Amniotic stem cell (primary cell): ENCODE data around the gene ZFYVE21.
"Not testable (repeated sequence)": the region's sequence is repeated elsewhere in the genome, so short reads cannot be mapped to it uniquely, and the experiment has no call there.

Source experiments
- DNase-seq: peaks from one replicate; lab custom pipeline; 2025; lab: John Stamatoyannopoulos, UW

ZFYVE21 gene

DNA sequence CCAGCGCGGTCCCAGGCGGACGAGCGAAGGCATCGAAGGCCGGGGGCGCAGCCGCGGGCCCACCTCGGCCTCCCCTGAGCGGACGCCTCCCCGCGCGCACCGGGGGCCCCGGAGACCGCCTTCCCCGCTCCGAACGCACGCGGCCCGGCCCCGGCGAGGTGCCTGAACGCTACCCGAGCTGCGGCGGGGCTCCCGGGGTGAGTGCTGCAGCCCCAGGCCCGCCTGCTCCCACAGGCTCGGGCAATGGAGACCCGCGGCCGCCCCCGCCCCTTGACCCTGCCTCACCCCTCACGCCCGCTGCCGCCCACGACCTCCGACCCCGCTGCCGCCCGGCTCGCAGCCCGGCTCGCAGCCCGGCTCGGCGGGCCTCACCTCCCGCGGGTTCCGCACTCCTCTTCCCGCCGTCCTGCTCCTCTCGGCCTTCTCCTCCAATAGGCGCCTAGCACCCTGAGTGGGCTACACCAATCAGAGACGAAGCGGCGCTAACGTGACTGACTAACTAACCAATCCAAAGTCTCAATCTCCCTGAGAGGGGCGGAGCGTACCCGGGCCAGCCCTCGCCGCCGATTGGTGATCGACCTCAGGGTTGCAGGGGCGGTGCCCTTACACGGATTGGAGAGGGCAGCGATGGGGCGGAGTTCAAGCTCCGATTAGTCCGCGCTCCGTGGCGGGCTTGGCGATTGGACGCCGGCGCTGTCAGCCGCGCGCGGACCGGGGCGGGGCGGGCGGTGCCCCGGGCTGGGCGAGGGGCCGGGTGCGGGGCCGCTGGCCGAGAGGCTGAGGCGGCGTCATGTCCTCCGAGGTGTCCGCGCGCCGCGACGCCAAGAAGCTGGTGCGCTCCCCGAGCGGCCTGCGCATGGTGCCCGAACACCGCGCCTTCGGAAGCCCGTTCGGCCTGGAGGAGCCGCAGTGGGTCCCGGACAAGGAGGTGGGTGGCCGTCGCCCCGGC, at the start of gene ZFYVE21, which contains the start of gene XRCC3:
Gene ZFYVE21, plus strand, starts transcription at position 759 of the 949 bp plus-strand sequence. Its CDS starts 32 bp downstream, at position 791.
Gene XRCC3, minus strand, starts transcription at position 400 of the 949 bp plus-strand sequence. CDS start 4,364 bp downstream, outside the sequence.
- peak; percentile 99 for DNase-seq

- no peak for DNase-seq
These were observed 47.9 kb upstream of the ZFYVE21 start for GRCh38 chr14:103667671-103668070.

DNA sequence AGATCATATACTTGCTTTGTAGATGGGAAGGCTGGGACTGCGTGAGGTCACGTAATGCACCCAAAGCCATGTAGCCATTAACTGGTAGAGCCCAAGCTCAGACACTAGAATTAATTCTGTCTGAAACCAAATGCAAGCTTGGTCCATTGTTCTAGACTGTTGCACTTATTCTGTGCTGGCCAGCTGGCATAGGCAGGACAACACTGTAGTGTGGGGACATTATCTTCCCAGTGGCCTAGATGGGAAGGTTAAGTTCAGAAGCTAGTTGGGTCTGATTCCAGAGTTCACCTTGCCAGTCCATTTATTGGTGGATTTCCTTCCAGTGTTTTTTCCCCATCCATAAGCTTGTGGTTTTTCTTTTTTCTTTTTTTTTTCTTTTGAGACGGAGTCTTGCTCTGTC, 47.5 kb upstream of the ZFYVE21 start:
- DNase-seq, result no peak

GRCh38 chr14:103669370-103669769, 46.2 kb upstream of the ZFYVE21 start:
- no peak for DNase-seq

DNA sequence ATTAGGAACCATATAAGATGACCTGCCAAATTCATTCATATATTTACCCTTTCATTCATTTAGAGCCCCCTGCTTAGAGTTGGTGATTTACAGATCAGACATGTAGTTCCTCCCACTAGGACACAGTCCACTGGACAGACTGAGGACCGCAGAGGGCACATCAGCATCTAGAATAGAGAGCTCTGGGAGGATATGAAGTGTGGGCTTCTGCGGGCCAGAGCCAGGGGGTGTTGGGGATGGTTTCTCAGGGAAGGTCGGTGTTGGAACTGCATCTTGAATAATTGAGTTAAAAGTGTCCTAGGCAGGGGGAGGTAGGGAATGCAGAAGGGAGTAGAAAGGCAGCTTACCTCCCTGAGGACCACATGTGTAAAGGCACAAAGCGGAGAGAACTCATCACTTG, 43.7 kb upstream of the ZFYVE21 start:
- DNase-seq, result no peak

DNA sequence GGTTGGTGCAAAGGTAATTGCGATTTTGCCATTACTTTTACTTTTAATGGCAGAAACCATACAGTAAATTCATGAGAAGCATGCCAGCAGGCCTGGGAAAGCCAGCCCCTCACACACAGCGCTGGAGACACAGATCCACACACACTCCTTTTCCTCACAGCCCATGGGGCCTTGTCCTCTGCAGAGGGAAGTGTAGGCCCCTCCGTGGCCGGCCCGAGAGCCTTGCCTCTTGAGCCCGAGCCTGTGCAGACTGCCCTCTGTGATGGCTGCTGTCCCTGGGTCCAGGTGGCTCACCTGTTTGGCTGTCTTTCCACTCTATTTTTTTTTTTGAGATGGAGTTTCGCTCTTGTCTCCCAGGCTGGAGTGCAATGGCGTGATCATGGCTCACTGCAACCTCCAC, 39.7 kb upstream of the ZFYVE21 start:
- no peak for DNase-seq

- DNase-seq, result no peak
These were observed 38.5 kb upstream of the ZFYVE21 start for GRCh38 chr14:103676881-103677675.

DNA sequence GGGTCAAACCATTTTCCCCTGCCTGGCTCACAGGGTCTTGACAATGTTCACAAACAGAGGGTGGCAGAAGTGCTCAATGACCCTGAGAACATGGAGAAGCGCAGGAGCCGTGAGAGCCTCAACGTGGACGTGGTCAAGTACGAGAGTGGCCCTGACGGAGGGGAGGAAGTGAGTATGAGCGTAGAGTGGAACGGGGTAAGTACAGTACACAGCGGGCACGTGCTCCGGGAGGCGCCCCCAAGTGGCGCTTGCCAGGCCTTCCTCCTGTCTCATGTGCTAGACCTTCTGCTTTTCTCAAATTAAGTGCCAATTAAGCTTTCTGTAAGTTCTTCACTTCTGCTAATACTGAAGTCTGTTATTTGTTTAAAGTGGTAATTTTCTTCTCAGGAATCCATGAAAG, 36.3 kb upstream of the ZFYVE21 start:
- no peak for DNase-seq

DNA sequence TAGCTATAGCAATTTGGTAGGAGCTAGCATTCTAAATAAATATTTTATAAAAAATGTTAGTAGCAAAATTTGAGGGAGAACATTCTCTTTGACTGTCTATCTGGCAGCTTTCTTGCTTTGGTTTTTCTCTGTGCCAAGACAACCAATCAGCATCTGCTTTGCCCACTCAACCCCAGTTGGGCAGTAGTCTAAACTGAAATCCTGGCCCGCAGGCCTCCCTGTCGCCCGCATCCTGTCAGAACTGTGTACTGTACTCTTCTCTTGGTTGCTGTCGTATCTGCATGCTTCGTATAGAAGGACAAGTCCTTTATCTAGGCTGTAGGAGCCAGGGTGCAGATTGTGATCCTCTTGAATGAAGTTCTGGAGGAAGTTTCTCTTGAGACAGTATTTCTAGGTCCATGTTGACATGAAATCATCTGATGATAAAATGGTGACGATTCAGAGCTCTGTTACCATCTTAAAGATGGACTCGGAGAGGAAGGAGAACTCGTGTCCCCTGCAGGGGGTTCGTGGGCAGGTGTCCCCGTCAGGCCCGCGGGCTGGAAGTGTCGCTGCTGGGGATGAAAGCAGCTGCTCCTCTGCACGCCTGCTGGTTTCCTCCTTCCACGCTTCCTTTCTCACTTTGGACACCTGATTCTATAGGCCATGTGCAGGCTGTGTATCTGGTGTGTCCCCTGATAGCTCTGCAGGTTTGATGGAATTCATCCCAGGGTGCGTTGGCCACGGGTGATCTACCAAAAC, 34.9 kb upstream of the ZFYVE21 start:
- DNase-seq, result no peak

GRCh38 chr14:103683139-103683538, 32.5 kb upstream of the ZFYVE21 start:
- no peak for DNase-seq

DNA sequence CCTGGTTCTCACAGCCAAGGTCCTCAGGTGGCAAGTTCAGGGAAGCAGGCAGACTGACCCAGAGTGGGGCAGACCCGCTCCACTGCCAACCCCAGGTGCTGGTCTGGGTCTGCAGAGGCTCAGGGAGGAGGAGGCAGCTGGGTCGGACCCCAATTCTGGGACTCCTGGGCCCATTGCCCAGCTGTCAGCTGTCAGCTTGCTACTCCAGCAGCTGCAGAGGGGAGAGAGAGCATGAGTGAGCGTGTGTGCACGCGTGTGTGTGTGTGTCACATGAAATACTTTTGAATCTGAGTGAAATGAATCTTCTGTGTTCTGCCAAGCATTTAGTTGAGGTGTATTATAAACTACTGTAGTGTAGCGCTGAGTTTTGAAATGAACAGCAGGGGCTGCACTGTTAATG, 31.1 kb upstream of the ZFYVE21 start:
- DNase-seq, result no peak

GRCh38 chr14:103684871-103685270, 30.7 kb upstream of the ZFYVE21 start:
- no peak for DNase-seq

GRCh38 chr14:103685276-103686211, 30.1 kb upstream of the ZFYVE21 start:
- no peak for DNase-seq

DNA sequence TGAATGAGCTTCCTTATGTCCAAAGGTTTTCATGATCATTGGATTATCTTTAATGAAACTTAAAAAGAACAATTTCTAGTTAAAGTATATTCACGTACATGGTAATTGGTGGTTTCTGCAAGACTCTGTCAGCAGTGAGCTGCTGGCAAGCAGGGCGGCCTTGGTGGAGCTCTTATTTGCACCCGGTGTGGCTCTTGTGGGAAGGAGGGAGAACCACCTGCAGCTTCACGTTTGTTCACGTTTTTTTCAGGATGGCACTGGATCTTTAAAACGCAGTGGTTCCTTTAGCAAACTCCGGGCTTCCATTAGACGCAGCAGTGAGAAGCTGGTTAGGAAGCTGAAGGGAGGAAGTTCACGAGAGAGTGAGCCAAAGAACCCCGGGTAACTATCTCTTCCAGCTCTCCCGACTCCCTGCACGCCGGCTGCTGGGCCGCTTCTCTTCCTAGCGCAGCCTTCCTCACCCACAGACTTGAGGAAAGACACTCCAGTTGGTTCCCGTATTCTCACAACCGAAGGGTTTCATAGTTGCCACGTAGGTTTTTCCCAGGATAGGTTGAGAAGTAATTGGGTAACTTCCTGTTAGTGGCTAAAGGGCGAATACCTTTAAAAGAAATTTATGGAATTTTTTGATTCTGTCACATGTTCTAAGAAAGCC, 28.7 kb upstream of the ZFYVE21 start:
- DNase-seq, result no peak

DNA sequence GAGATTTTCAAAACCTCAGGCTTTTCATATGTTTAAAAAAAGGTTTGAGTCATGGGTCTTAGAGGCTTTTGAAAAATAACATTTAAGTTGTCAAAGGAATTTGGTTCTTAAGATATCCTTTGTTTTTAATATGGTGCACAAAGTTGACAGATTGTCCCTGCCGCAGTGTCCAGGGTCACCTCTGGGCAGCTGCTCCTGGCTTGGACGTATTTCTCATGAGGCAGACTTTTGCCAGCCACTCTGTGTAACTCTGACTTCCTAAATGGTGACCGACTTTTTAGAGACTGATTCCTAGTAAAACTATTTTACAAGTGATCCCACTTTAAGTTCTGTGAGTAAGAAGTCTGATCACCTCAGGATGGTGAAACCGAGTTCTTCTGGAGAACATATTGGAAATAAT, 27.9 kb upstream of the ZFYVE21 start:
- no peak for DNase-seq

DNA sequence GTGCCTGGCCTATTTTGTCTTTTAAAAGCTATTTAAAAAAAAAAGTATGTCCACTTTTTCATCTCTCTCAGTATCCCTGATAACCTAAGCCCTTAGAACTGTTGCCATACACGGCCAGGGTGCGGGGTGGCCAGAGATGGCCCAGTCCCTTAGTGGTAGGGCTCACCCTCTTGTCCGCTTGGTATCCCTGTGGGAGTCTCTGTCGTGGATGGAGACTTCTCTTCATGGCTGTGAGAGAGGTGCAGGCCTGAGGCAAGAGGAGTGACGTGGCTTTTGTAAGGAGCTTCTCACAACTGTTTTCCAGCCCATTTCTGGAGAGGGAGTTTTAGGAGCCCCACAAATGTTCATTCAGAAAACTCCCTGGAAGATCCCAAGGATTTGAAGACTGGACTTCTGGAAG, 27.2 kb upstream of the ZFYVE21 start:
- no peak for DNase-seq

- DNase-seq, result no peak
These were observed 26.4 kb upstream of the ZFYVE21 start for GRCh38 chr14:103688906-103689902.

- DNase-seq, result no peak
These were observed 25.3 kb upstream of the ZFYVE21 start for GRCh38 chr14:103690332-103690731.

DNA sequence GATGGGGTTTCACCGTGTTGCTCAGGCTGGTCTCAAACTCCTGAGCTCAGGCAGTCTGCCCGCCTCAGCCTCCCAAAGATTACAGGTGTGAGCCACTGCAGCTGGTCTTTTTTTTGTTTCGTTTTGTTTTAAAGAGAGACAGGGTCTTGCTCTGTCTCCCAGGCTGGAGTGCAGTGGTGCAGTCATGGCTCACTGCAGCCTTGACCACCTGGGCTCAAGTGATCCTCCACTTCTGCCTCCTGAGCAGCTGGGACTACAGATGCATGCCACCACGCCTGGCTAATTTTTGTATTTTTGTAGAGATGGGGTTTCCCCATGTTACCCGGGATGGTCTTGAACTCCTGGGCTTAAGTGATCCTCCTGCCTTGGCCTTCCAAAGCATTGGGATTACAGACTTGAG, 24.0 kb upstream of the ZFYVE21 start:
- DNase-seq, result not testable (repeated sequence)
